Nephron progenitor cell (in vitro differentiated cells): Measurements from ENCODE around the gene AKT2.

ENCODE experiments used
- DNase-seq: peaks from one replicate; pipeline ENCODE4 v3.0.0; 2021
- H3K27ac Mint-ChIP-seq: 2 replicates; pipeline ENCODE4 v1.8.0; 2021; ENCODE audit warnings: mild to moderate bottlenecking, moderate library complexity, mixed read lengths
- H3K27me3 Mint-ChIP-seq: 2 replicates; pipeline ENCODE4 v1.8.0; 2021; ENCODE audit warnings: mild to moderate bottlenecking, low read depth, mixed read lengths; ENCODE audit not compliant: poor library complexity
- H3K36me3 Mint-ChIP-seq: 2 replicates; pipeline ENCODE4 v1.8.0; 2021; ENCODE audit warnings: low read depth, mixed read lengths
- H3K4me1 Mint-ChIP-seq: 2 replicates; pipeline ENCODE4 v1.8.0; 2021; ENCODE audit warnings: mixed read lengths
- H3K4me3 Mint-ChIP-seq: 2 replicates; pipeline ENCODE4 v1.8.0; 2021; ENCODE audit warnings: mild to moderate bottlenecking, moderate library complexity, mixed read lengths
- H3K9me3 Mint-ChIP-seq: 2 replicates; pipeline ENCODE4 v1.8.0; 2021; ENCODE audit warnings: mild to moderate bottlenecking, moderate library complexity, mixed read lengths
- CTCF ChIP-seq: fragments of 200-600 bp; sonication (generic); IDR thresholded peaks from 2 replicates; pipeline ENCODE4 v1.5.0; 2021; ENCODE audit warnings: antibody characterized with exemption

AKT2 gene

DNA sequence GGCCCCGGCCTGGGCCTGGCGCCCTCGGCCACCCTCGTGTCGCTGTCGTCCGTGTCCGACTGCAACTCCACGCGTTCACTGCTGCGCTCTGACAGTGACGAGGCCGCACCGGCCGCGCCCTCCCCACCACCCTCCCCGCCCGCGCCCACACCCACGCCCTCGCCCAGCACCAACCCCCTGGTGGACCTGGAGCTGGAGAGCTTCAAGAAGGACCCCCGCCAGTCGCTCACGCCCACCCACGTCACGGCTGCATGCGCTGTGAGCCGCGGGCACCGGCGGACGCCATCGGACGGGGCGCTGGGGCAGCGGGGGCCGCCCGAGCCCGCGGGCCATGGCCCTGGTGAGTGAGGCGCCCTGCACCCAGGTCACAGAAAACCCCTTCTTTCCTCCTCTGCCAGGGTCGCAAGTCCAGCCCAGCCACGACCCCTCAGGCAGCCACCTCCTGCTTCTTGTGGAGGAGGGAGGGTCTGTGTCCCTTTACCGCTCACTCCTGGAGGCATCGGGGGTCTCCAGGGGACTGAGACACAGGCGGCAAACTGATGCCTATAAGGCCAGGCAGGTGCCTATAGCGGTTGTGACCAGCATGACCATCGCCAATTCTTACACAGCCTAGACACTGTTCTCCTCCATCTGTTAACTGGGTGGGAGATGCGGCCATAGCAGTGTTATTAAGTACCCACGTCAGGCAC lies 71.1 kb downstream of the AKT2 start:
- H3K27ac Mint-ChIP-seq, result no peak overlapping the region
- H3K27me3 Mint-ChIP-seq, result peaks cover 45% of the 10 kb centered on the region
- H3K9me3 Mint-ChIP-seq, result no peaks in the 10 kb centered on the region
- H3K36me3 Mint-ChIP-seq, result peaks cover 26% of the 10 kb centered on the region
- H3K4me1 Mint-ChIP-seq, result no peaks in the 10 kb centered on the region
- no peak for DNase-seq
- no peak overlapping the region for H3K4me3 Mint-ChIP-seq
- TF ChIP-seq CTCF, result no peak

GRCh38 chr19:40213251-40213829 lies 71.8 kb downstream of the AKT2 start:
- Mint-ChIP-seq H3K9me3 (no peaks in the 10 kb centered on the region), H3K4me1 (no peaks in the 10 kb centered on the region), H3K36me3 (peaks cover 31% of the 10 kb centered on the region), H3K27ac (no peak overlapping the region), H3K4me3 (no peak overlapping the region), H3K27me3 (peaks cover 39% of the 10 kb centered on the region)
- TF ChIP-seq CTCF, result no peak
- DNase-seq, result no peak

- TF ChIP-seq CTCF, result no peak
- Mint-ChIP-seq H3K4me1 (no peaks in the 10 kb centered on the region), H3K27ac (no peak overlapping the region), H3K9me3 (no peaks in the 10 kb centered on the region), H3K27me3 (peaks cover 14% of the 10 kb centered on the region), H3K4me3 (no peak overlapping the region), H3K36me3 (peaks cover 36% of the 10 kb centered on the region)
- no peak for DNase-seq
Measured at GRCh38 chr19:40210889-40211288, 74.3 kb downstream of the AKT2 start.

DNA sequence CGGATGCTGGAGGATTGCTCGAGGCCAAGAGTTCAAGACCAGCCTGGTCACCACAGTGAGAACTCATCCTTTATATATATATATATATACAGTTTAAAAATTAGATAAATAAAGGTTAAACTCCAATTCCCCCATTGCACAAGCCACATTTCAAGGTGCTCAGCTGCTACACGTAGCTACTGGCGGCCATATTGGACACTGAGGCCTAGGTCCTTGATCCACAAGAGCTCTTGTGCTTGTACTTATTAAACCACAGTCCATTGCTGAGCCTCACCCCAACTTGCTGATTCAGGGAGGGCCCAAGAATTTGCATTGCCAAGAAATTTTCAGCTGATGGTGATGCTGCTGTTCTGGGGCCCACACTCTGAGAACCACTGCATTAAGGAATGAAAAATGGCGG lies 76.5 kb downstream of the AKT2 start:
- no peak overlapping the region for H3K4me3 Mint-ChIP-seq
- TF ChIP-seq CTCF, result no peak
- no peaks in the 10 kb centered on the region for H3K4me1 Mint-ChIP-seq
- DNase-seq, result no peak
- no peak overlapping the region for H3K27ac Mint-ChIP-seq
- H3K9me3 Mint-ChIP-seq, result no peaks in the 10 kb centered on the region
- H3K27me3 Mint-ChIP-seq, result peaks cover 2% of the 10 kb centered on the region
- H3K36me3 Mint-ChIP-seq, result peaks cover 47% of the 10 kb centered on the region

DNA sequence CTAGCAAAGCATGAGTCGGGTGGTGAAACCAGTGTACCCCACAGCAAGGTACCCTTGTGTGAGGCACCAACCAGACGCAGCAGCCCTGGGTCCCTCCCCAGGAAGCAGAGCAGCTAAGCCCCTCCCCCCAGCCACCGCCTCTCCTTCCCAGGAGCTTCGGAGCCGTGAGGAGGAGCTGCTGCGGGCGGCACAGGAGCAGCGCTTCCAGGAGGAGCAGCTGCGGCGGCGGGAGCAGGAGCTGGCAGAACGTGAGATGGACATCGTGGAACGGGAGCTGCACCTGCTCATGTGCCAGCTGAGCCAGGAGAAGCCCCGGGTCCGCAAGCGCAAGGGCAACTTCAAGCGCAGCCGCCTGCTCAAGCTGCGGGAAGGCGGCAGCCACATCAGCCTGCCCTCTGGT lies 79.4 kb downstream of the AKT2 start:
- Mint-ChIP-seq H3K27me3 (peaks cover 2% of the 10 kb centered on the region), H3K4me1 (no peaks in the 10 kb centered on the region), H3K27ac (no peak overlapping the region), H3K4me3 (no peak overlapping the region), H3K9me3 (no peaks in the 10 kb centered on the region), H3K36me3 (peaks cover 55% of the 10 kb centered on the region)
- TF ChIP-seq CTCF, result no peak
- no peak for DNase-seq

- H3K36me3 Mint-ChIP-seq, result peaks cover 46% of the 10 kb centered on the region
- TF ChIP-seq CTCF, result no peak
- no peaks in the 10 kb centered on the region for H3K9me3 Mint-ChIP-seq
- H3K27me3 Mint-ChIP-seq, result peaks cover 2% of the 10 kb centered on the region
- H3K4me1 Mint-ChIP-seq, result no peaks in the 10 kb centered on the region
- no peak overlapping the region for H3K27ac Mint-ChIP-seq
- H3K4me3 Mint-ChIP-seq, result no peak overlapping the region
- DNase-seq, result no peak
Measured at GRCh38 chr19:40204381-40204780, 80.8 kb downstream of the AKT2 start.
